NCI-H2227 (cell line): Measurements from ENCODE around the gene IRS1.

ENCODE experiments used
- DNase-seq: peaks from one replicate; lab custom pipeline; 2025; ENCODE audit not compliant: unreplicated experiment; lab: John Stamatoyannopoulos, UW

Gene IRS1

GRCh38 chr2:226694586-226695284 is 104.9 kb downstream of the IRS1 start:
- no peak for DNase-seq

GRCh38 chr2:226694149-226694548 is 105.5 kb downstream of the IRS1 start:
- DNase-seq: no peak

GRCh38 chr2:226693521-226693920 is 106.1 kb downstream of the IRS1 start:
- DNase-seq: no peak

GRCh38 chr2:226692521-226693126 is 107.0 kb downstream of the IRS1 start:
- no peak for DNase-seq

GRCh38 chr2:226691255-226691654 is 108.4 kb downstream of the IRS1 start:
- DNase-seq: no peak

- no peak for DNase-seq
Measured at GRCh38 chr2:226690461-226691024, 109.1 kb downstream of the IRS1 start.

- no peak for DNase-seq
Measured at GRCh38 chr2:226687641-226688253, 111.9 kb downstream of the IRS1 start.

- DNase-seq: no peak
Measured at GRCh38 chr2:226684563-226684959, 115.1 kb downstream of the IRS1 start.

GRCh38 chr2:226683944-226684562 is 115.6 kb downstream of the IRS1 start:
- no peak for DNase-seq

- DNase-seq: no peak
Measured at GRCh38 chr2:226683196-226683595, 116.4 kb downstream of the IRS1 start.
